GM12874 (cell line): ENCODE data around the gene TAF9.

Source experiments
- TF ChIP-seq, protein P1 (sequence below): IDR thresholded peaks from 2 replicates; pipeline ENCODE4 v1.5.1; 2011; ENCODE audit warnings: low read depth, mild to moderate bottlenecking, control low read depth, low read length, moderate library complexity; ENCODE audit not compliant: insufficient read depth

TAF9 gene, protein sequence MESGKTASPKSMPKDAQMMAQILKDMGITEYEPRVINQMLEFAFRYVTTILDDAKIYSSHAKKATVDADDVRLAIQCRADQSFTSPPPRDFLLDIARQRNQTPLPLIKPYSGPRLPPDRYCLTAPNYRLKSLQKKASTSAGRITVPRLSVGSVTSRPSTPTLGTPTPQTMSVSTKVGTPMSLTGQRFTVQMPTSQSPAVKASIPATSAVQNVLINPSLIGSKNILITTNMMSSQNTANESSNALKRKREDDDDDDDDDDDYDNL

DNA sequence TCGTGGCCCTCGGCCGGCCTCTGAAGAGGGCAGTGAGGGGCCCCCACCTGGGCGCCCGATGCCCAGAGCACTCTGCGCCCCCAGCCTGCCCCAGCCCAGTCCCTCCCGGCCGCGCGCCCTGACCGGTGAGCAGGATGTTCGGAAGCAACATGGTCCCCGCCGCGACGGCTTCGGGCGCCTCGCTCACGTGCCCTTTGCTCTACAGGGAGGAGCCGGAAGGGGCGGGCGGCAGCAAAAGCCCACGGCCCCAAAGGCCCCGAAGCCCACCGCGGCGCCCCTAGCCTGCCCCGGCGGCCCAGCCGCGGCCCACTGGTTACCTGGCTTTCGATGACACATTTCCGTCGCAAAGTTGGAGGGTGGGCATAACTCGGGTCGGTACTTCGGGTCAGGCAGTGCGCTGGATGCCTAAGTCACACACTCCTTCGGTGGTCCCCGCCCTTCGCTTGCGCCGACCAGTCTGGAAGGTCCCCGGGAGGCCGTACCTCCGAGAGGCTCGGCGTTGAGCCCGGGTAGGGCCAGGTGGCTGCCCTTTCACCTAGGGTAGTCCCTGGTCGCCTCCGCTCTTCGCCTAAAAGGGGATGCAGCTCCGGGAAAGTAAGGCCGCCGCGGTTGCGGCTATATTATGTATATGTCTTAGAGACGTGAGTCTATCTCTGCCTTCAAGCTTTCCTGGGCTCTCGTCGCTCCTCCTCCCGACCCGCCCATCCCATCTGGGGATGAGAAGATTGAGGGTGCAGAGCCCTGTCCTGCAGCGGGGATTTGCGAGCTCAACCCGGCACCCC is at the start of gene TAF9, which contains the start of the genes AK6 and RAD17:
TSS of gene TAF9 (minus strand) at position 181 of the 782 bp plus-strand sequence. CDS start 3,783 bp downstream, outside the sequence.
TSS of gene AK6 (minus strand) at position 181 of the 782 bp plus-strand sequence. CDS start at position 151, 30 bp downstream.
TSS of gene RAD17 (plus strand) at position 479 of the 782 bp plus-strand sequence. CDS start 2,391 bp downstream, outside the sequence.
- TF ChIP-seq, protein P1, sequence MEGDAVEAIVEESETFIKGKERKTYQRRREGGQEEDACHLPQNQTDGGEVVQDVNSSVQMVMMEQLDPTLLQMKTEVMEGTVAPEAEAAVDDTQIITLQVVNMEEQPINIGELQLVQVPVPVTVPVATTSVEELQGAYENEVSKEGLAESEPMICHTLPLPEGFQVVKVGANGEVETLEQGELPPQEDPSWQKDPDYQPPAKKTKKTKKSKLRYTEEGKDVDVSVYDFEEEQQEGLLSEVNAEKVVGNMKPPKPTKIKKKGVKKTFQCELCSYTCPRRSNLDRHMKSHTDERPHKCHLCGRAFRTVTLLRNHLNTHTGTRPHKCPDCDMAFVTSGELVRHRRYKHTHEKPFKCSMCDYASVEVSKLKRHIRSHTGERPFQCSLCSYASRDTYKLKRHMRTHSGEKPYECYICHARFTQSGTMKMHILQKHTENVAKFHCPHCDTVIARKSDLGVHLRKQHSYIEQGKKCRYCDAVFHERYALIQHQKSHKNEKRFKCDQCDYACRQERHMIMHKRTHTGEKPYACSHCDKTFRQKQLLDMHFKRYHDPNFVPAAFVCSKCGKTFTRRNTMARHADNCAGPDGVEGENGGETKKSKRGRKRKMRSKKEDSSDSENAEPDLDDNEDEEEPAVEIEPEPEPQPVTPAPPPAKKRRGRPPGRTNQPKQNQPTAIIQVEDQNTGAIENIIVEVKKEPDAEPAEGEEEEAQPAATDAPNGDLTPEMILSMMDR, result no peak

GRCh38 chr5:69418554-69418953 is 49.2 kb upstream of the TAF9 start:
- TF ChIP-seq, protein P1, result no peak

- TF ChIP-seq, protein P1, result no peak
Observed at GRCh38 chr5:69416699-69417098, 47.4 kb upstream of the TAF9 start.

DNA sequence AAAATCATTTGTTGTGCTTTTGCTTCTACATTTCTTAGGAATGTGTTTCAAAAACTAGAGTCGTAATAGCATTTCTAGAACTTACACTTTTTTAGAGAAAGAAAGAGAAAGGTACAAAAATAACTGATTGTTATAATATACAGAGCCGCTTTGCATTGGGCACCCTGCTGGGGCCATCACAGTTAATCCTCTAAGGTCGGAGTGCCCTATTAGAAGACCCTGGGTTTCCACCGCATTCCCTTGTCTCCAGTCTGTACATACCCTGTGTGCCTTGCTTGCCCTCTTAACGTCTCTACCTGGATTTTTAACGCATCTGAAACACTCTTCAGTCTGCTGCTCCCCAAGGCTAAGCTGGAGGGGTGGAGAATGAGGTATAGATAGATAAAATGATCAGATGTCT is 46.9 kb upstream of the TAF9 start:
- TF ChIP-seq, protein P1, result no peak

DNA sequence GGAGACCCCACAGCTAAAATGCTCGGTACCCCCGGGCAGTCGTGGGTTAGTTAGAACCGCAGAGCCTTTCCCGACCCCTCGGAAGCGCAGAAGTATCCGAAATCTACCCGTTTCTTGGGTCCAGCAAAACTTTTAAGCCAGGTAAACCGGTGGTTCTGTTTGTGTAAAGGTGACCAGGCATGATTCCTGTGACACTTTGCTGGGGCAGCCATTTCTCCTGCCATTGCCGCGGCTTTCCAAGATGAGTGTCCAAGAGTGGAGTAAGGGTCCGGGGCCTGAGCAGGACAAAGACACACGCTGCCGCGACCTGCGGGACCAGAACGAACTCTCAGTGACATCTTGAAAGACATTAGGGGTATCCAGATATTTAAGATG is 46.3 kb upstream of the TAF9 start:
- TF ChIP-seq, protein P1, result no peak

- TF ChIP-seq, protein P1, result peak; percentile 45
Observed at GRCh38 chr5:69414885-69415583, 45.7 kb upstream of the TAF9 start, which contains the start of gene MARVELD2. MARVELD2 (plus strand) TSS chr5:69415116; CDS start chr5:69419386, 4,270 bp downstream.
